ENCODE data around the gene NOVA1. TPM values are rescaled to one million over a fixed set of nuclear protein-coding genes. Genes with fewer than 3 reads are reported as not detected.

The NOVA1 gene
- total RNA-seq, 1 experiment from 2014 or later = not detected

- Mint-ChIP-seq H3K9me3 (ENCODE audit: unreplicated experiment) (peaks cover 7% of the 10 kb centered on the region), H3K27me3 (ENCODE audit: insufficient read depth, unreplicated experiment) (peaks cover 23% of the 10 kb centered on the region), H3K27ac (ENCODE audit: low read depth, unreplicated experiment) (no peak overlapping the region), H3K4me1 (ENCODE audit: insufficient read depth, unreplicated experiment) (no peaks in the 10 kb centered on the region), H3K4me3 (ENCODE audit: unreplicated experiment) (no peak overlapping the region), H3K36me3 (ENCODE audit: insufficient read depth, unreplicated experiment) (no peaks in the 10 kb centered on the region)
- ChIA-PET CTCF (interaction anchor here (0.7 kb wide), 1 partner anchor 235 kb away, joined by 3 read pairs; no protein-coding TSS in a partner anchor), POLR2A (no interaction called here)
- DNase-seq (ENCODE audit: unreplicated experiment) = no peak
- TF ChIP-seq CTCF (IDR thresholded peaks at IDR 0.05; ENCODE audit: unreplicated experiment) = no peak
- no TSS peak for BruUV-seq (replicated peaks)
- intact Hi-C loops (cut with micrococcal nuclease) = no loop called here
Observed at GRCh38 chr14:26528415-26529182, 69.2 kb downstream of the NOVA1 start.

- no peak for TF ChIP-seq CTCF (IDR thresholded peaks at IDR 0.05; ENCODE audit: unreplicated experiment)
- no peaks in the 10 kb centered on the region for H3K4me1 Mint-ChIP-seq (ENCODE audit: insufficient read depth, unreplicated experiment)
- H3K36me3 Mint-ChIP-seq (ENCODE audit: insufficient read depth, unreplicated experiment) = no peaks in the 10 kb centered on the region
- intact Hi-C loops (cut with micrococcal nuclease) = no loop called here
- H3K9me3 Mint-ChIP-seq (ENCODE audit: unreplicated experiment) = peaks cover 2% of the 10 kb centered on the region
- ChIA-PET POLR2A (no interaction called here), CTCF (interaction anchor here (0.6 kb wide), 1 partner anchor 940 kb away, joined by 3 read pairs; no protein-coding TSS in a partner anchor)
- no TSS peak for BruUV-seq (replicated peaks)
- DNase-seq (ENCODE audit: unreplicated experiment) = no peak
- H3K4me3 Mint-ChIP-seq (ENCODE audit: unreplicated experiment) = no peak overlapping the region
- no peak overlapping the region for H3K27ac Mint-ChIP-seq (ENCODE audit: low read depth, unreplicated experiment)
- H3K27me3 Mint-ChIP-seq (ENCODE audit: insufficient read depth, unreplicated experiment) = peaks cover 13% of the 10 kb centered on the region
Observed at GRCh38 chr14:26527095-26527494, 70.7 kb downstream of the NOVA1 start.

- H3K4me3 Mint-ChIP-seq (ENCODE audit: unreplicated experiment) = no peak overlapping the region
- no peak for DNase-seq (ENCODE audit: unreplicated experiment)
- intact Hi-C loops (cut with micrococcal nuclease) = no loop called here
- peaks cover 3% of the 10 kb centered on the region for H3K27me3 Mint-ChIP-seq (ENCODE audit: insufficient read depth, unreplicated experiment)
- H3K27ac Mint-ChIP-seq (ENCODE audit: low read depth, unreplicated experiment) = no peak overlapping the region
- no peaks in the 10 kb centered on the region for H3K36me3 Mint-ChIP-seq (ENCODE audit: insufficient read depth, unreplicated experiment)
- no peaks in the 10 kb centered on the region for H3K4me1 Mint-ChIP-seq (ENCODE audit: insufficient read depth, unreplicated experiment)
- ChIA-PET POLR2A (no interaction called here), CTCF (no interaction called here)
- TF ChIP-seq CTCF (IDR thresholded peaks at IDR 0.05; ENCODE audit: unreplicated experiment) = no peak
- H3K9me3 Mint-ChIP-seq (ENCODE audit: unreplicated experiment) = no peaks in the 10 kb centered on the region
- BruUV-seq (replicated peaks) = no TSS peak
Observed at GRCh38 chr14:26526137-26526536, 71.7 kb downstream of the NOVA1 start.

- no peak overlapping the region for H3K4me3 Mint-ChIP-seq (ENCODE audit: unreplicated experiment)
- no peaks in the 10 kb centered on the region for H3K4me1 Mint-ChIP-seq (ENCODE audit: insufficient read depth, unreplicated experiment)
- intact Hi-C loops (cut with micrococcal nuclease) = no loop called here
- no peaks in the 10 kb centered on the region for H3K27me3 Mint-ChIP-seq (ENCODE audit: insufficient read depth, unreplicated experiment)
- no peak for DNase-seq (ENCODE audit: unreplicated experiment)
- CTCF ChIA-PET = interaction anchor here (0.6 kb wide), 1 partner anchor 123 kb away, joined by 3 read pairs; no protein-coding TSS in a partner anchor
- no peak overlapping the region for H3K27ac Mint-ChIP-seq (ENCODE audit: low read depth, unreplicated experiment)
- TF ChIP-seq CTCF (IDR thresholded peaks at IDR 0.05; ENCODE audit: unreplicated experiment) = no peak
- H3K36me3 Mint-ChIP-seq (ENCODE audit: insufficient read depth, unreplicated experiment) = no peaks in the 10 kb centered on the region
- H3K9me3 Mint-ChIP-seq (ENCODE audit: unreplicated experiment) = no peaks in the 10 kb centered on the region
- POLR2A ChIA-PET = no interaction called here
- no TSS peak for BruUV-seq (replicated peaks)
Observed at GRCh38 chr14:26525085-26525484, 72.7 kb downstream of the NOVA1 start.
